B cell (primary cell): ENCODE measurements around the gene IPP. TPM values are rescaled to one million over a fixed set of nuclear protein-coding genes. Genes with fewer than 3 reads are reported as not detected.
A peak's percentile ranks its signal among the peaks of the same experiment; 100 is the strongest.

Experiments used
- ATAC-seq: fragments of 200-7000 bp; cut with Tn5 transposase; one replicate; pipeline ENCODE4 v1.10.0; 2021; ENCODE audit warnings: low read depth, mild to moderate bottlenecking, moderate number of reproducible peaks, moderate library complexity
- CTCF ChIA-PET: fragments of 350-600 bp; sonication (Branson Sonifier 250); formaldehyde crosslinking; loops from one replicate; lab custom pipeline; 2021; ENCODE audit warnings: antibody characterized with exemption, inconsistent platforms; lab: Charles Lee
- POLR2A ChIA-PET: fragments of 350-600 bp; sonication (Branson Sonifier 250); formaldehyde crosslinking; loops from one replicate; lab custom pipeline; 2021; ENCODE audit warnings: antibody characterized with exemption; lab: Charles Lee
- DNase-seq: peaks from one replicate; pipeline ENCODE4 v3.0.0; 2013
- H2AFZ ChIP-seq: 2 replicates; pipeline ENCODE4 v1.6.1; 2012; ENCODE audit warnings: mild to moderate bottlenecking, low read depth, low read length; ENCODE audit not compliant: insufficient read depth, poor library complexity, severe bottlenecking
- H3K27ac ChIP-seq, 2 donors: 1 replicate in 1 of 2; 2 replicates in 1 of 2; pipeline ENCODE4 v1.5.1; 2012 to 2013; ENCODE audit warnings: low read length in 2 of 2, mild to moderate bottlenecking in 2 of 2, moderate library complexity in 1 of 2
- H3K27me3 ChIP-seq, 4 experiments: fragments of 200-600 bp in 1 of 4; sonication (generic) in 1 of 4; replicated peaks in 1 of 4; 1 replicate in 2 of 4; 2 replicates in 2 of 4; pipeline versions ENCODE4 v1.6.1 to v1.7.0; 2013 to 2016; ENCODE audit warnings: low read length in 3 of 4, mild to moderate bottlenecking in 2 of 4, mixed read lengths in 1 of 4, moderate library complexity in 1 of 4; ENCODE audit not compliant: insufficient read depth in 4 of 4, control insufficient read depth in 3 of 4; ENCODE audit errors: control extremely low read depth in 1 of 4
- H3K36me3 ChIP-seq, 2 experiments: replicated peaks in 1 of 2; 1 replicate in 1 of 2; 2 replicates in 1 of 2; pipeline versions ENCODE4 v1.6.1 to v1.7.1; 2013; ENCODE audit warnings: low read length in 1 of 2; ENCODE audit not compliant: insufficient read depth in 2 of 2, control insufficient read depth in 1 of 2; ENCODE audit errors: control extremely low read depth in 1 of 2, extremely low read depth in 1 of 2
- H3K4me1 ChIP-seq, 2 donors: fragments of 200-600 bp in 1 of 2; sonication (generic) in 1 of 2; 1 replicate in 1 of 2; 2 replicates in 1 of 2; pipeline versions ENCODE4 v1.5.1 to v1.6.1; 2013 to 2017; ENCODE audit warnings: low read length in 2 of 2; ENCODE audit not compliant: control insufficient read depth in 2 of 2, insufficient read depth in 2 of 2
- H3K4me2 ChIP-seq: replicated peaks from 2 replicates; pipeline ENCODE3; 2012; ENCODE audit warnings: mild to moderate bottlenecking, low read depth, low read length; ENCODE audit not compliant: poor library complexity, severe bottlenecking
- H3K4me3 ChIP-seq, 5 experiments: fragments of 200-600 bp in 1 of 5; sonication (generic) in 1 of 5; 1 replicate in 3 of 5; 2 replicates in 2 of 5; pipeline versions ENCODE4 v1.5.1 to v1.7.0; 2011 to 2016; ENCODE audit warnings: low read length in 4 of 5, mild to moderate bottlenecking in 4 of 5, low read depth in 2 of 5, control low read depth in 1 of 5, moderate library complexity in 1 of 5; ENCODE audit not compliant: insufficient read depth in 1 of 5; ENCODE audit errors: control extremely low read depth in 1 of 5, extremely low read depth in 1 of 5
- H3K79me2 ChIP-seq: fragments of 200-600 bp; sonication (generic); one replicate; pipeline ENCODE4 v1.6.0; 2016; ENCODE audit warnings: low read length; ENCODE audit not compliant: control insufficient read depth, insufficient read depth
- H3K9ac ChIP-seq: fragments of 200-600 bp; sonication (generic); 2 replicates; pipeline ENCODE4 v1.6.1; 2017; ENCODE audit warnings: mild to moderate bottlenecking, low read length, moderate library complexity
- H3K9me3 ChIP-seq, 3 donors: one replicate each; pipeline versions ENCODE4 v1.6.1 to v1.7.1; 2013; ENCODE audit warnings: low read length in 2 of 3; ENCODE audit not compliant: control insufficient read depth in 2 of 3, insufficient read depth in 1 of 3; ENCODE audit errors: control extremely low read depth in 1 of 3
- H4K20me1 ChIP-seq: 2 replicates; pipeline ENCODE4 v1.6.0; 2012; ENCODE audit warnings: mild to moderate bottlenecking, low read length; ENCODE audit not compliant: insufficient read depth, control insufficient read depth, poor library complexity, severe bottlenecking
- H3K27ac Mint-ChIP-seq: one replicate; pipeline ENCODE4 v1.8.0; 2021; ENCODE audit warnings: mixed read lengths
- H3K27me3 Mint-ChIP-seq: one replicate; pipeline ENCODE4 v1.8.0; 2021; ENCODE audit warnings: mixed read lengths
- H3K4me1 Mint-ChIP-seq: one replicate; pipeline ENCODE4 v1.8.0; 2021; ENCODE audit warnings: mixed read lengths
- H3K4me3 Mint-ChIP-seq: one replicate; pipeline ENCODE4 v1.8.0; 2021; ENCODE audit warnings: mixed read lengths
- H3K9me3 Mint-ChIP-seq: one replicate; pipeline ENCODE4 v1.8.0; 2022; ENCODE audit warnings: mixed read lengths; ENCODE audit not compliant: insufficient read depth
- CTCF ChIP-seq: fragments of 200-600 bp; IDR thresholded peaks from one replicate; pipeline ENCODE4 v1.8.0; 2022; ENCODE audit warnings: antibody characterized with exemption, mild to moderate bottlenecking
- EZH2 ChIP-seq: IDR thresholded peaks from 2 replicates; pipeline ENCODE4 v1.6.1; 2012; ENCODE audit warnings: borderline replicate concordance, low read depth, mild to moderate bottlenecking, moderate library complexity, low read length; ENCODE audit not compliant: insufficient read depth, poor library complexity, severe bottlenecking
- WGBS: methylation state at CpG from one replicate; pipeline ENCODE4 v1.1.5; 2013; ENCODE audit warnings: missing lambda C conversion rate; ENCODE audit not compliant: insufficient coverage; 5-methylcytosine and 5-hydroxymethylcytosine counted together
- intact Hi-C: fragments of 100-400 bp; cut with micrococcal nuclease; formaldehyde crosslinking; loops from one replicate; pipeline ENCODE4 v1.10.0; 2022
- polyA plus RNA-seq: library from polyadenylated mRNA; depleted of rRNA; stranded (reverse); fragments of >200 nt; gene quantifications from 2 replicates; pipeline ENCODE4 v1.2.3, GENCODE V29; 2012
- total RNA-seq, 2 donors: library from RNA; stranded (reverse); fragments of 120-200 nt in 1 of 2; gene quantifications; 1 replicate in 1 of 2; 2 replicates in 1 of 2; pipeline versions ENCODE4 v1.2.3 to v1.2.4, GENCODE V29; 2013 to 2022

IPP gene
- total and polyA plus RNA-seq, 2 donors (not counting 1 experiment from before 2014, with no cell fraction given): 2.3 to 12.1 TPM

GRCh38 chr1:45753248-45754037 lies 3.0 kb upstream of the IPP start:
- DNase-seq (no peak), ATAC-seq (no peak)
- ChIA-PET CTCF (interaction anchor here (0.6 kb wide), 1 partner anchor 11 kb away, joined by 4 read pairs; no protein-coding TSS in a partner anchor), POLR2A (no interaction called here)
- Histone ChIP-seq H3K27ac (no peak overlapping the region), H3K4me2 (no peak overlapping the region), H4K20me1 (no peaks in the 10 kb centered on the region), H2AFZ (no peak overlapping the region), H3K79me2 (no peaks in the 10 kb centered on the region), H3K9me3 (peaks cover 0 to 5% (median 3%) of the 10 kb centered on the region in 3 donors), H3K36me3 (no peaks in the 10 kb centered on the region), H3K27me3 (no peaks in the 10 kb centered on the region), H3K4me1 (peaks cover 8 to 18% of the 10 kb centered on the region in 2 donors), H3K9ac (no peak overlapping the region), H3K4me3 (no peak overlapping the region)
- peak overlapping the region; percentile 37 for H3K27ac Mint-ChIP-seq
- H3K27me3 Mint-ChIP-seq: no peaks in the 10 kb centered on the region
- no peak for TF ChIP-seq CTCF
- TF ChIP-seq EZH2: no peak
- H3K4me1 Mint-ChIP-seq: peaks cover 15% of the 10 kb centered on the region
- intact Hi-C loops: loop anchor here (10.0 kb wide), 1 partner anchor 229 kb away; the partner anchor contains the start of gene PRDX1
- no peaks in the 10 kb centered on the region for H3K9me3 Mint-ChIP-seq
- no peak overlapping the region for H3K4me3 Mint-ChIP-seq
- 100% methylated on average over 1 of the region's 11 CpGs for whole genome bisulfite sequencing

- no peaks in the 10 kb centered on the region for H4K20me1 ChIP-seq
- TF ChIP-seq CTCF: no peak
- TF ChIP-seq EZH2: no peak
- no peak overlapping the region for H3K4me3 ChIP-seq
- WGBS: 80% methylated on average over 1 of the region's 2 CpGs
- no peak overlapping the region for H3K27ac ChIP-seq
- no peak overlapping the region for H2AFZ ChIP-seq
- H3K27ac Mint-ChIP-seq: no peak overlapping the region
- ATAC-seq (no peak), DNase-seq (no peak)
- H3K9ac ChIP-seq: no peak overlapping the region
- ChIA-PET CTCF (no interaction called here), POLR2A (no interaction called here)
- H3K9me3 Mint-ChIP-seq: no peaks in the 10 kb centered on the region
- peaks cover 8 to 18% of the 10 kb centered on the region in 2 donors for H3K4me1 ChIP-seq
- H3K27me3 Mint-ChIP-seq: no peaks in the 10 kb centered on the region
- no peak overlapping the region for H3K4me2 ChIP-seq
- H3K4me3 Mint-ChIP-seq: no peak overlapping the region
- H3K27me3 ChIP-seq: no peaks in the 10 kb centered on the region
- intact Hi-C loops: loop anchor here (10.0 kb wide), 1 partner anchor 228 kb away; the partner anchor contains the start of gene PRDX1
- peaks cover 0 to 5% (median 3%) of the 10 kb centered on the region in 3 donors for H3K9me3 ChIP-seq
- no peaks in the 10 kb centered on the region for H3K79me2 ChIP-seq
- H3K4me1 Mint-ChIP-seq: peaks cover 15% of the 10 kb centered on the region
- no peaks in the 10 kb centered on the region for H3K36me3 ChIP-seq
Observed at GRCh38 chr1:45752441-45753052, 2.1 kb upstream of the IPP start.
